Upper lobe of left lung (tissue), 6 donors: ENCODE data around the gene MYL7. TPM values are rescaled to one million over a fixed set of nuclear protein-coding genes. Genes with fewer than 3 reads are reported as not detected.
A peak's percentile ranks its signal among the peaks of the same experiment; 100 is the strongest.

Experiments used
- ATAC-seq, 2 donors: fragments of 200-7000 bp; cut with Tn5 transposase; one replicate each; pipeline ENCODE4 v1.9.1; 2022; ENCODE audit warnings: mild to moderate bottlenecking in 2 of 2, moderate library complexity in 2 of 2; ENCODE audit not compliant: low FRiP score in 2 of 2
- DNase-seq, 2 donors: peaks; one replicate each; pipeline ENCODE4 v3.0.0-alpha.2; 2019 to 2020
- H3K27ac ChIP-seq, 4 donors: fragments of 200-600 bp; sonication (generic); one replicate each; pipeline ENCODE4 v1.5.1; 2016 to 2019
- H3K27me3 ChIP-seq, 4 donors: fragments of 200-600 bp; sonication (generic); one replicate each; pipeline ENCODE4 v1.5.1; 2017 to 2019
- H3K36me3 ChIP-seq, 4 donors: fragments of 200-600 bp; sonication (generic); one replicate each; pipeline ENCODE4 v1.5.1; 2016 to 2019
- H3K4me1 ChIP-seq, 4 donors: fragments of 200-600 bp; sonication (generic); one replicate each; pipeline ENCODE4 v1.5.1; 2018 to 2019
- H3K4me3 ChIP-seq, 4 donors: fragments of 200-600 bp; sonication (generic); one replicate each; pipeline ENCODE4 v1.5.1; 2017 to 2019; ENCODE audit warnings: mild to moderate bottlenecking in 2 of 4, moderate library complexity in 1 of 4
- H3K9me3 ChIP-seq, 4 donors: fragments of 200-600 bp; sonication (generic); one replicate each; pipeline ENCODE4 v1.5.1; 2018 to 2019
- EP300 ChIP-seq, 4 donors: sonication (generic); formaldehyde crosslinking; IDR thresholded peaks; one replicate each; pipeline ENCODE4 v1.5.1; 2017; ENCODE audit warnings: antibody characterized with exemption in 4 of 4, control low read depth in 2 of 4
- POLR2A ChIP-seq, 4 donors: fragments of 450-650 bp; IDR thresholded peaks; one replicate each; pipeline ENCODE4 v1.5.1; 2016 to 2017; ENCODE audit warnings: antibody characterized with exemption in 4 of 4, mild to moderate bottlenecking in 2 of 4
- POLR2AphosphoS5 ChIP-seq, 2 donors: sonication (generic); formaldehyde crosslinking; IDR thresholded peaks; one replicate each; pipeline ENCODE4 v1.5.1; 2017; ENCODE audit warnings: antibody characterized with exemption in 2 of 2
- WGBS, 2 donors: methylation state at CpG; one replicate each; pipeline ENCODE4 v1.1.5; 2017 to 2018; 5-methylcytosine and 5-hydroxymethylcytosine counted together
- total RNA-seq, 6 donors: library from RNA; depleted of rRNA in 4 of 6; stranded (reverse); fragments of >200 nt in 4 of 6; gene quantifications; one replicate each; pipeline versions ENCODE4 v1.1.0 to v1.2.1, GENCODE V29; 2016 to 2021
- TF ChIP-seq, protein P1 (sequence below), 6 experiments: fragments of 450-650 bp in 4 of 6; fragments of 200-600 bp in 2 of 6; sonication (generic) in 2 of 6; IDR thresholded peaks; one replicate each; pipeline ENCODE4 v1.5.1; 2016 to 2019; ENCODE audit warnings: antibody characterized with exemption in 6 of 6
- donor health status: DM: no; HTN: no; CAD: no; lungs with moderate emphysema.
- donor health status: DM: no; HTN: yes; CAD: no; lungs with severe emphysema.

Gene MYL7
- total RNA-seq, 6 donors from 2014 or later, result not detected

DNA sequence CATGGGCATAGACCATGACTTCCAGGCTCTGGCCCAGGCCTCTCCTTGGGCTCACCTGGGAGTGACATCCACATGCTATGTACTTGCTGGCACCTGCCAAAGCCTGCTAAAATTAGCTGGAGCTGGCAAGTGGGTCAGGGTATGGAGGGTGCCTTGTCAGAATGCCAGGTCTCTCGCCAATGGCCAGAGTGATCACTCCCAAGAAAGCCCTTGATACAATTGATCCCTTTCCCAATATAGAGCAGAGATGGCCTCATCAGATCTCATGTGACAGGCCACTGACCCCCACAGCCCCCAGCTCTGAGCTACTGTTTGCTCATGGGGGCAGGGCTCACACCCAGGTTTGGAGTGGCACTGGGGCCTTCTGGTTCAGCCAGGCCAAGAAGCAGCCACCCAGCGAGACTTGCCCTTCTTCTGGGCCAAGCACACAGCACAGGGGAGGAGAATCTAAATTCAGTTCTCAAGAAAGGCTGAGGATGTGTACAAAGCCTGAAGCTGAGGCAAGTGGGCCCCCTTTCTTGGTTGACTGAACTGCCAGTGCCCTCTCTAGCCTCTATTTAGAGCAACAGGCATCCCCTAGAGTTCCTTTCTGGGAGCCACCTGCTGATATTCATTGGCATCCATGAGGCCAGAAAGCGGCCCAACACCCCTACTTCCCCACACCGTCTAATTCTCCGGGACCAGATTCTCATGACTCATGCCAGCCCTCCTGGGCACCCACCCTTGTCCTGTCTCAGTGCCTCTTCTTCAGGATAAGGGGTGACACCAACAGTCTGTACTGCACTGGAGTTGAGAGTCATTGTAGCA is 18.9 kb upstream of the MYL7 start:
- TF ChIP-seq, protein P1, sequence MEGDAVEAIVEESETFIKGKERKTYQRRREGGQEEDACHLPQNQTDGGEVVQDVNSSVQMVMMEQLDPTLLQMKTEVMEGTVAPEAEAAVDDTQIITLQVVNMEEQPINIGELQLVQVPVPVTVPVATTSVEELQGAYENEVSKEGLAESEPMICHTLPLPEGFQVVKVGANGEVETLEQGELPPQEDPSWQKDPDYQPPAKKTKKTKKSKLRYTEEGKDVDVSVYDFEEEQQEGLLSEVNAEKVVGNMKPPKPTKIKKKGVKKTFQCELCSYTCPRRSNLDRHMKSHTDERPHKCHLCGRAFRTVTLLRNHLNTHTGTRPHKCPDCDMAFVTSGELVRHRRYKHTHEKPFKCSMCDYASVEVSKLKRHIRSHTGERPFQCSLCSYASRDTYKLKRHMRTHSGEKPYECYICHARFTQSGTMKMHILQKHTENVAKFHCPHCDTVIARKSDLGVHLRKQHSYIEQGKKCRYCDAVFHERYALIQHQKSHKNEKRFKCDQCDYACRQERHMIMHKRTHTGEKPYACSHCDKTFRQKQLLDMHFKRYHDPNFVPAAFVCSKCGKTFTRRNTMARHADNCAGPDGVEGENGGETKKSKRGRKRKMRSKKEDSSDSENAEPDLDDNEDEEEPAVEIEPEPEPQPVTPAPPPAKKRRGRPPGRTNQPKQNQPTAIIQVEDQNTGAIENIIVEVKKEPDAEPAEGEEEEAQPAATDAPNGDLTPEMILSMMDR (IDR thresholded peaks at IDR 0.05), result no peak
- TF ChIP-seq POLR2A (IDR thresholded peaks at IDR 0.05), result no peak
- TF ChIP-seq EP300 (IDR thresholded peaks at IDR 0.05), result no peak
- no peak for TF ChIP-seq POLR2AphosphoS5 (IDR thresholded peaks at IDR 0.05)
- ATAC-seq (no peak), DNase-seq (peak in 1 of 2 donors; percentile 36)
- Histone ChIP-seq H3K27me3 (no peaks in the 10 kb centered on the region), H3K4me3 (no peak overlapping the region), H3K4me1 (peaks cover 0 to 6% (median 0%) of the 10 kb centered on the region in 4 donors), H3K36me3 (no peaks in the 10 kb centered on the region), H3K9me3 (no peaks in the 10 kb centered on the region), H3K27ac (no peak overlapping the region)
- WGBS, 2 donors, result 72 to 84% methylated on average over 4 to 5 of the region's 5 CpGs

DNA sequence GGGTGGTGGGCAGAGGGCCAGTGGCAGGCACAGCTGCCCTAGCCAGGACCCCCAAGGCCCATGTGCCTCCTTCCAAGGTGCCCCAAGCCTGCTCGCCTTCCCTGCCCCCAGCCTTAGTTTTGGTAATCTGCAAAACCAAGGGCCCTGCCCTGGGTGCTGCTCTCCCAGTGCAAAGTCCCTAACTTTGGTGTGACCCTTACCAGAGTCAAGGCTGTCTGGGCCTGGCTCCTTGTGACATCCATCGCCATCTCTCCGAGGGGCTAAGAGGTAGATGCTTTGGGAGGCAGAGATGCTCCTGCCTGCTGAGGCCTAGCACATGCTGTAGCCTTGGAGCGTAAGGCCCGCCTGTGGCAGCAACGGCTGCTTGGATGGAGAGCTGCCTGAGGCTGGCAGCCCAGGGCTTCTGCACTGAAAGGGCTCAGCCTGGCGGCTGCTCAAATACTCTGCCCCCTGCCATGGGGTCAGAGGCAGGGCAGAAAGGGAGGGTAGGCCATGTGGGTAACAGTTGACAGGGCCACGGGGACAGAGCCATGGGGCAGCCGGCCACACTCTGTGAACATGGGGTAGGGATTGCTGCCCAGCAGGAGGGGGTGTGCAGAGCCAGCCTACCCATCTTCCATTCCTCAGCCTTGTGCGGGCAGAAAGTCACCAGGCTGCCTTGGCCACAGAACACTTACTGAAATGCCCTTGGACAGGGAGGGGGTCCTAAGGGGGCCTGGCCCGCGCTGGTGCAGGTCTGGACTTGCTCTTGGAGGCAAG is 17.9 kb upstream of the MYL7 start:
- no peak for ATAC-seq

DNA sequence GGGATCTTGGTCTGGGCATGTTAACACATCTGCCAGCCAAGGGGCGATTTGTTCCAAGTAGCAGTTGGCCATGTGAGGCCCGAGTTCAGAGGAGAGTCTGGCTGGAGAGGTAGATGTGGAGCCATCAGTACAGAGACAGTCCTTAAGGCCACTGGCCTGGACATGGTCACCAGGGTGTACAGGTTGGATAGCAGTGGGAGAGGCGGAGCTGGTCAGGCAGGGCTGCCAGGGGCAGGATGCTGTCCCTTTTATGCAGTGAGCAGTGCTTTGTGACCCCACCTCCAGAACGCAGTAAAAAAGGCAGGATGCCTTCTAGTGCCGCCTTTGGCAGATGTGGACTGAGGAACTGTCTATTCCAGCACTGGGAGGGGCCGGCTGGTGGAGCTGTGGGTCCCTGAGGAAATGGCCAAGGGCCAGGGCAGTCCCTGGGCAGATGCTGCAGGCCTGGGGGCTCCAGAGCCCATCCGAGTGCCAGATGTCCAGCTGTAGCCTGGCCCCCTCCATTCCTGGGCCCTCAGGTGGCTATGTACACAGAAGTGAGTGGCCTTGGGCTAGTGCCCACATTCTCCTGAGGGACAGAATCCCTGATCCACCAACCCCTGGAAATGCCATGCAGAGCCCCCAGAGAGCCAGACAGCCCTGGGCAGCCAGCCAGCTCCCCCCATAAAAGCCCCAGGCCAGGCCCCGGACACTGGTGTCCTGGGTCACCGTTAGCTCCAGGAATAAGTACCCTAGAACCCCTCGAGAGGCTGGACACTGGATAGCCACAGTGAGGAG is 17.2 kb upstream of the MYL7 start:
- 77 to 90% methylated on average over 4 to 10 of the region's 10 CpGs for WGBS, 2 donors
- Histone ChIP-seq H3K27me3 (no peaks in the 10 kb centered on the region), H3K36me3 (no peaks in the 10 kb centered on the region), H3K27ac (no peak overlapping the region), H3K4me3 (no peak overlapping the region), H3K4me1 (peaks cover 0 to 6% (median 0%) of the 10 kb centered on the region in 4 donors), H3K9me3 (no peaks in the 10 kb centered on the region)
- DNase-seq (no peak), ATAC-seq (no peak)
- TF ChIP-seq POLR2AphosphoS5 (IDR thresholded peaks at IDR 0.05) (no peak), POLR2A (IDR thresholded peaks at IDR 0.05) (no peak)

More for the DNA sequence above, 17.9 kb upstream of the MYL7 start:
- Histone ChIP-seq H3K27ac (no peak overlapping the region), H3K36me3 (no peaks in the 10 kb centered on the region), H3K27me3 (no peaks in the 10 kb centered on the region), H3K4me3 (no peak overlapping the region), H3K4me1 (peaks cover 0 to 6% (median 0%) of the 10 kb centered on the region in 4 donors), H3K9me3 (no peaks in the 10 kb centered on the region)
- TF ChIP-seq, protein P1 (IDR thresholded peaks at IDR 0.05), result no peak
- TF ChIP-seq POLR2AphosphoS5 (IDR thresholded peaks at IDR 0.05) (no peak), EP300 (IDR thresholded peaks at IDR 0.05) (no peak), POLR2A (IDR thresholded peaks at IDR 0.05) (no peak)
- WGBS, 2 donors, result 95 to 100% methylated on average over 3 to 10 of the region's 12 CpGs
- DNase-seq, result no peak

DNA sequence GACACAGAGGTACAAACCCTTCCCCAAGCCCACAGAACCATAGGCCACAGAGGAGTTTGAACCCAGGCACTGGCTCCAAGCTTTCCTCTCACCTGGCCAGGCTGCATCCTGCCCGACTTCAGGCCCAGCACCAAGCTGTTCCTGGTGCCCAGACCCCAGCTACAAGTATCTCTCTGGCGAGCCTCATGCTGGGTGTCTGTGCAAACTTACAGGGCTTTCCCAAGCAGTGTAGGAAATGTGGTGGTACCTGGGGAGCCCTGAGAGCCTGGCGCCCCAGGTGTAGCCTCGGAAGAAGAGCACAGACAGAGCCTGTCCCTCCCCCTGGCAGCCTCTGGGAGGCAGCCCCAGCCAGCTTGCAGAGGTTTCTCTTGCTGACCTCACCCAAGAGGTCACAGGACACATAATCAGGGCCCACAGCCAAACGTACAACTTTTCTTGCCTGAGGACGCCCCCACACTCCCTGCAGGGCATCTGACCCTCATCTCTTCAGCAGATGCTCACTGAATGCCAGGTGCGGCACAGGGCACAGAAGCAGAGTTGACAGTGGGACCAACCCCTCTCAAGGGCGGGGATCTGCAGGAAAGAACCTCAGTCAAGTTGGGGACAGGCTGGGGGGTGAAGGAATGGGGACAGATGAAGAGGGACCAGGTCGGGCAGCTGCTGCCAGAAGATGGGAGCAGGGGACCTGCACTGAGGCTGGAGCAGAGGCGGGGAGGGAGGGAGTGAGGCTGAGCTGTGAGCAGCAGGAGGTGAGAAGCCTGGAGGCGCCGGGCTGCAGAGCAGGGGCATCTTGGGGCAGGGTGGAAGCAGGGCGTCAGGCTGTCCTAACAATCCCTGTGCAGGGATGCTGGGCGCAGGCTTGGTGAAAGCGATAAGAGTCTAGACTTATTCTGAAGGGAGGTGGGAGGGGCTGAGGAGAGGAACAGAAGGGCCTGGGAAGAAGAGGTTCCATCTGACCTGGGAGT is 16.3 kb upstream of the MYL7 start:
- TF ChIP-seq POLR2AphosphoS5 (IDR thresholded peaks at IDR 0.05) (no peak), EP300 (IDR thresholded peaks at IDR 0.05) (no peak), POLR2A (IDR thresholded peaks at IDR 0.05) (no peak)
- TF ChIP-seq, protein P1 (IDR thresholded peaks at IDR 0.05), result no peak
- Histone ChIP-seq H3K9me3 (no peaks in the 10 kb centered on the region), H3K4me3 (no peak overlapping the region), H3K4me1 (peaks cover 0 to 6% (median 0%) of the 10 kb centered on the region in 4 donors), H3K36me3 (no peaks in the 10 kb centered on the region), H3K27me3 (no peaks in the 10 kb centered on the region), H3K27ac (no peak overlapping the region)
- DNase-seq (no peak), ATAC-seq (no peak)
- WGBS, 2 donors, result 77 to 82% methylated on average over 12 to 15 of the region's 15 CpGs
